Parathyroid adenoma (tissue), 2 donors: Measurements from ENCODE around the gene NFATC3.
A peak's percentile ranks its signal among the peaks of the same experiment; 100 is the strongest.

Experiments used
- H2AFZ ChIP-seq: fragments of 300-600 bp; sonication (generic); one replicate; pipeline ENCODE4 v1.7.0; 2017; ENCODE audit warnings: antibody characterized with exemption, mild to moderate bottlenecking
- H3K27ac ChIP-seq: fragments of 300-600 bp; sonication (generic); one replicate; pipeline ENCODE4 v1.7.0; 2017
- H3K27me3 ChIP-seq: fragments of 300-600 bp; sonication (generic); one replicate; pipeline ENCODE4 v1.7.0; 2017; ENCODE audit warnings: low read length; ENCODE audit not compliant: control insufficient read depth, insufficient read depth
- H3K36me3 ChIP-seq: fragments of 300-600 bp; sonication (generic); one replicate; pipeline ENCODE4 v1.7.0; 2017; ENCODE audit warnings: low read length; ENCODE audit not compliant: control insufficient read depth, insufficient read depth
- H3K4me1 ChIP-seq: fragments of 300-600 bp; sonication (generic); one replicate; pipeline ENCODE4 v1.7.0; 2017; ENCODE audit warnings: control low read depth
- H3K4me2 ChIP-seq: fragments of 300-600 bp; sonication (generic); one replicate; pipeline ENCODE4 v1.7.0; 2017; ENCODE audit warnings: low read length
- H3K4me3 ChIP-seq: fragments of 300-600 bp; sonication (generic); one replicate; pipeline ENCODE4 v1.7.0; 2017; ENCODE audit warnings: low read depth, low read length
- H3K79me2 ChIP-seq: fragments of 300-600 bp; sonication (generic); one replicate; pipeline ENCODE4 v1.7.0; 2017; ENCODE audit warnings: control low read depth
- H3K9ac ChIP-seq: fragments of 300-600 bp; sonication (generic); one replicate; pipeline ENCODE4 v1.7.0; 2017; ENCODE audit warnings: mild to moderate bottlenecking
- H3K9me3 ChIP-seq: fragments of 300-600 bp; sonication (generic); one replicate; pipeline ENCODE4 v1.7.0; 2017; ENCODE audit warnings: low read length; ENCODE audit not compliant: control insufficient read depth
- TF ChIP-seq, protein P1 (sequence below): fragments of 300-600 bp; sonication (generic); IDR thresholded peaks from one replicate; pipeline ENCODE4 v1.7.0; 2017; ENCODE audit warnings: antibody characterized with exemption, mild to moderate bottlenecking
- donor health status: primary hyperparathyroidism.

The NFATC3 gene

DNA sequence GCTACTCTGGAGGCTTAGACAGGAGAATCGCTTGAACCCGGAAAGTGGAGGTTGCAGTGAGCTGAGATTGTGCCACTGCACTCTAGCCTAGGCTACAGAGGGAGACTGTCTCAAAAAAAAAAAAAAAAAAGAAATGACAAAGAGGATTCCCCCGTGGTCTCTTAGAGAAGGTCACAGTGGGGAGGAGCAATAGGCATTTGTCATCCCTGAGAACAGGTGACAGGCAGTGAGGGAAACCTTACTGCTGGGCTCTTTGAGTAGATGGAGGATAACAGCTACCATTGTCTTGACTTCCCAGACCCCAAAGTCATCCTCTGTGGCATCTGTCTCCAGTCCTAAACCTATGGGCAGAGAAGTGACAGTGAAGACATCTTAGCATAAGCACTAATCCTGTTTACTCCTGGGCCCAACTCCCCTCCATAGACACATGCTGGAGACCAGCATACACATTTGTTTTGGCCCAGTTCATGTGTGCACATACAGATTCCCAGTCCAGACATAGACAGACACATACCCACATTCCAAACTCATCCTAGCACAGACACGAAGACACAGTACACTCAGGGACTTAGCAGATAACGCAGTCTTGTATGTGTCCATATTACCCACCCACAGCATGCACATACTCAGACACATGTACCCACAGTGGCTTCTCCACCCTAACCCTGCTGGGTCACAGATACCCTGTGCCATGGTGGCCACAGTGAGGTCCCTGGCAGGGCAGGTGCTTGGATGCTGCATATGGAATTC, 148.1 kb downstream of the NFATC3 start:
- Histone ChIP-seq H3K4me3 (no peak overlapping the region), H3K9ac (no peak overlapping the region), H3K4me1 (peaks cover 30% of the 10 kb centered on the region), H3K36me3 (no peaks in the 10 kb centered on the region), H3K27ac (peak overlapping the region; percentile 92), H2AFZ (no peak overlapping the region), H3K79me2 (peaks cover 3% of the 10 kb centered on the region), H3K4me2 (peak overlapping the region; percentile 92), H3K9me3 (no peaks in the 10 kb centered on the region), H3K27me3 (no peaks in the 10 kb centered on the region)
- TF ChIP-seq, protein P1, sequence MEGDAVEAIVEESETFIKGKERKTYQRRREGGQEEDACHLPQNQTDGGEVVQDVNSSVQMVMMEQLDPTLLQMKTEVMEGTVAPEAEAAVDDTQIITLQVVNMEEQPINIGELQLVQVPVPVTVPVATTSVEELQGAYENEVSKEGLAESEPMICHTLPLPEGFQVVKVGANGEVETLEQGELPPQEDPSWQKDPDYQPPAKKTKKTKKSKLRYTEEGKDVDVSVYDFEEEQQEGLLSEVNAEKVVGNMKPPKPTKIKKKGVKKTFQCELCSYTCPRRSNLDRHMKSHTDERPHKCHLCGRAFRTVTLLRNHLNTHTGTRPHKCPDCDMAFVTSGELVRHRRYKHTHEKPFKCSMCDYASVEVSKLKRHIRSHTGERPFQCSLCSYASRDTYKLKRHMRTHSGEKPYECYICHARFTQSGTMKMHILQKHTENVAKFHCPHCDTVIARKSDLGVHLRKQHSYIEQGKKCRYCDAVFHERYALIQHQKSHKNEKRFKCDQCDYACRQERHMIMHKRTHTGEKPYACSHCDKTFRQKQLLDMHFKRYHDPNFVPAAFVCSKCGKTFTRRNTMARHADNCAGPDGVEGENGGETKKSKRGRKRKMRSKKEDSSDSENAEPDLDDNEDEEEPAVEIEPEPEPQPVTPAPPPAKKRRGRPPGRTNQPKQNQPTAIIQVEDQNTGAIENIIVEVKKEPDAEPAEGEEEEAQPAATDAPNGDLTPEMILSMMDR = no peak

DNA sequence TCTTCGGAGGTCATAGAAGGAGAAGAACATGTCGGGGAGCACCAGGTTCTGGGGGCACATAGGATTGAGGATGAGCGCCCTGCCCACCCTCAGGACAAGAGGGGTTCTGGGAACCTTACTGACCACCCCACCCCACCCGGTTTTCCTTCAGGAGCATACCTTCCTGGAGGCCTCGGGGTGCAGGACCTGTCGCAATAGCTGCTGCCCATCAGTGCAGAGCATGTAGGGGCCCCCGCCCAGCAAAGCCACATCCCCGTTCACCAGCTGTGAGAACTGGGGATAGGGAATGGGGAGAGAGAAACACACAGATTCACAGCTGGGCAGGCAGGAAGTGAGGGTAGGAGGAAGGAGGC, 148.6 kb downstream of the NFATC3 start:
- Histone ChIP-seq H3K36me3 (no peaks in the 10 kb centered on the region), H3K79me2 (peaks cover 3% of the 10 kb centered on the region), H3K9ac (no peak overlapping the region), H3K27ac (peak overlapping the region; percentile 92), H3K27me3 (no peaks in the 10 kb centered on the region), H3K4me1 (peaks cover 29% of the 10 kb centered on the region), H3K4me2 (peak overlapping the region; percentile 92), H3K9me3 (no peaks in the 10 kb centered on the region), H3K4me3 (no peak overlapping the region), H2AFZ (no peak overlapping the region)
- TF ChIP-seq, protein P1 = no peak

DNA sequence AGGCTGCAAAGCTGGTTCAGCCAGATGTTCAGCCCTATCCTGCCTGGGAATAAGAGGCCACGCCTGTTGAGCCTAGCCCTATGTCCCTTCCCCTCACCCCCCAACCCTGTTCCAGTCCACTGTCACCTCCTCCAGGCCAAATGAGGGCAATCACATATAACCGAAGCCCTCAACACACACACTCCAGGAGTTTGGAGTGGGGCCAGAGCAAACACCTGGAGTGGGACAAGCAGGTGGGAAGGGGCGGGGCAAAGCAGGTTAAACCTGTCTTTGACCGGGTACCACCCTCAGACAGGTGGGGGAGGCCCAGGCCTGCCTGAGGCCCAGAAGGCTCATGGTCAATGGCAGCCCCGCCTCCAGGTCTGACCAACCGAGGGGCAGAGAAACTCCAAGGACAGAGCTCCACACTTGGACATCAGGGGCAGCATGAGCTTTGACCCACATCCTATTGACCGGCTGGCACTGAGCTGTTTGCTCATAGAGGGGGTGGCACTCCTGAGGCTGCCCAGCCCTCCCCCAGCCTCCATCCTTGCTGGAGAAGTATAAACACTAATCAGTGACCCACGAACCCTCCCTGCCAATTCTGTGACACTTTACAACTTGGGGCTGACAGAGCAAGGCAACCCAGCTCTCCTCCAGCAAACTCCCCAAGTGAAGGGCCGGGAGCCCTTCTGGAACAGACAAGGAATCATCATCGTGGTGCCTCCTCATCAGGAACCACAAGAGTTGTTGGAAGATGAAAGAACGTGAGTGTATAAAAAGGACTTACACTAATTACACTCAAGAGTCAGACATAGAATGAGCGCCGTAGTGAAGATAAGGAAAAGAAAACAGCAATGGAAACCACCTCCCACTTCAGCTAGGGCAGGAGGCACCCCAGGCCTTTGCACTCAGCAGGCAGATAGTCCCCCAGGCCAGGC, 149.3 kb downstream of the NFATC3 start:
- Histone ChIP-seq H3K27me3 (no peaks in the 10 kb centered on the region), H3K9ac (no peak overlapping the region), H3K9me3 (no peaks in the 10 kb centered on the region), H2AFZ (peak overlapping the region; percentile 95), H3K79me2 (peaks cover 3% of the 10 kb centered on the region), H3K4me1 (peaks cover 24% of the 10 kb centered on the region), H3K4me3 (peak overlapping the region; percentile 71), H3K27ac (peak overlapping the region; percentile 92), H3K4me2 (peak overlapping the region; percentile 92), H3K36me3 (no peaks in the 10 kb centered on the region)
- TF ChIP-seq, protein P1 = no peak

DNA sequence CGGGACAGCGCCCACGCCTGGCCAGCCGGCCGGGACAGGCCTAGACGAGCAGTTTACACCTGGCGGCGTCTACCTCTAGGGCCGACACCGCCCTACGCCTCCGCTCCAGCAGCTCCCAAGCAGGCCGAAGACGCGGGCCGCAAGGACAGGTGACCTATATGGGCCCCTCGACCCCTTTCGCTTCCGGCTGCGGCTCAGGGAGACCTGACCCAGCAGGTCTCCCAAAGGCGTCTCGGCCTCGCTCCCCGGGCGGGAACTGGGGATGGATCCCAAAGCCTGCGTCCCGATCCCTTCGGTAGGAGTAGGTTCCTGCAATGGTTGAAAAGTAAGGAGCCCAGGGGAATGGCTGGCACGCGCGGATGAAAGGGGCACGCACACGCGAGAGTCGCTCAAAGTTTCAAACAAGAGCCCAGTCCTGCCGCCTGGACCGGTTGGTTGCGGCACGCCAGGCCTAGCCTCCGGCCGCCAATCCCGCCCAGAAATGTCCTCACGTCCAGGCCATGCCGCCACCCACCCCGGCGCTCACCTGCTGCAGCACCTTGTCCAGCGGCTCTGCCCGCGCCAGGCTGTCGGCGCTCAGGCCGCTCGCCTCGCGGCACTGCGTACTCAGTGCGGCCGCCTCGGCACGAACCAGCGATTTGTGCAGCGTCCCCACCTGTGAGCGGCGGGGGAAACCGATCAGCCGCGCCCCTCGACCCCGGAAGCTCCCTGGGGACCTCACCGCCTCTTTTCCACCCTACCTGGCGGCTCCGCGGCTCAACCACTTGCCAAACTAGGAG, 150.1 kb downstream of the NFATC3 start:
- Histone ChIP-seq H3K79me2 (no peaks in the 10 kb centered on the region), H3K9ac (peak overlapping the region; percentile 1), H3K4me1 (peaks cover 24% of the 10 kb centered on the region), H3K9me3 (no peaks in the 10 kb centered on the region), H3K4me2 (peak overlapping the region; percentile 92), H3K4me3 (peak overlapping the region; percentile 71), H3K36me3 (no peaks in the 10 kb centered on the region), H3K27ac (peak overlapping the region; percentile 92), H3K27me3 (no peaks in the 10 kb centered on the region), H2AFZ (peak overlapping the region; percentile 95)
- TF ChIP-seq, protein P1 = no peak
